BJ (cell line): ENCODE results near the gene ACAT1. TPM values are rescaled to one million over a fixed set of nuclear protein-coding genes. Genes with fewer than 3 reads are reported as not detected.

ENCODE experiments used
- CTCF ChIA-PET: fragments of 350-600 bp; formaldehyde crosslinking; extraction: SDS; loops from one replicate; lab custom pipeline; 2021; ENCODE audit warnings: antibody characterized with exemption, inconsistent platforms; lab: Yijun Ruan, JAX
- POLR2A ChIA-PET: fragments of 300-600 bp; sonication (Branson Sonifier 250); formaldehyde crosslinking; extraction: SDS; loops from one replicate; lab custom pipeline; 2021; ENCODE audit warnings: antibody characterized with exemption; lab: Charles Lee
- DNase-seq: peaks from one replicate; pipeline ENCODE4 v3.0.0-alpha.2; 2011; ENCODE audit warnings: low read depth
- H3K27me3 ChIP-seq: 2 replicates; pipeline ENCODE4 v1.6.0; 2011; ENCODE audit warnings: low read length; ENCODE audit not compliant: control insufficient read depth, insufficient read depth
- H3K36me3 ChIP-seq: 2 replicates; pipeline ENCODE4 v1.5.1; 2011; ENCODE audit warnings: low read length; ENCODE audit not compliant: control insufficient read depth, insufficient read depth
- H3K4me3 ChIP-seq: 2 replicates; pipeline ENCODE4 v1.5.1; 2011; ENCODE audit warnings: low read depth, mild to moderate bottlenecking, control low read depth, low read length
- CTCF ChIP-seq: IDR thresholded peaks from 2 replicates; pipeline ENCODE4 v1.5.1; 2011; ENCODE audit warnings: low read depth, mild to moderate bottlenecking, control low read depth, inconsistent platforms, low read length, moderate library complexity; ENCODE audit not compliant: insufficient read depth
- polyA plus RNA-seq: library from polyadenylated mRNA; depleted of rRNA; stranded (reverse); fragments of >200 nt; gene quantifications from 2 replicates; pipeline ENCODE4 v1.2.3, GENCODE V29; 2011

ACAT1 gene
- polyA plus RNA-seq, 1 experiment = 43.4 TPM

GRCh38 chr11:108093128-108093904, 28.1 kb upstream of the ACAT1 start:
- Histone ChIP-seq H3K36me3 (peaks cover 7% of the 10 kb centered on the region), H3K27me3 (no peaks in the 10 kb centered on the region), H3K4me3 (no peak overlapping the region)
- no peak for DNase-seq
- CTCF ChIA-PET = interaction anchor here (0.9 to 1.5 kb wide), 4 partner anchors 16 to 84 kb away, joined by 3 to 5 read pairs (median 3); partner anchors contain the start of gene CUL5
- POLR2A ChIA-PET = no interaction called here
- no peak for TF ChIP-seq CTCF

- no peak for TF ChIP-seq CTCF
- Histone ChIP-seq H3K27me3 (no peaks in the 10 kb centered on the region), H3K4me3 (no peak overlapping the region), H3K36me3 (peaks cover 7% of the 10 kb centered on the region)
- DNase-seq = no peak
- ChIA-PET POLR2A (no interaction called here), CTCF (interaction anchor here (1.1 to 1.3 kb wide), 2 partner anchors 8 to 88 kb away, joined by 3 to 4 read pairs; partner anchors contain the start of gene CUL5)
These were observed 24.2 kb upstream of the ACAT1 start for GRCh38 chr11:108097179-108097578.

- ChIA-PET CTCF (no interaction called here), POLR2A (no interaction called here)
- no peak for TF ChIP-seq CTCF
- Histone ChIP-seq H3K4me3 (no peak overlapping the region), H3K27me3 (no peaks in the 10 kb centered on the region), H3K36me3 (peaks cover 5% of the 10 kb centered on the region)
- DNase-seq = no peak
These were observed 20.1 kb upstream of the ACAT1 start for GRCh38 chr11:108101090-108101775.

- POLR2A ChIA-PET = no interaction called here
- CTCF ChIA-PET = no interaction called here
- DNase-seq = no peak
- H3K36me3 ChIP-seq = no peaks in the 10 kb centered on the region
- no peaks in the 10 kb centered on the region for H3K27me3 ChIP-seq
- no peak for TF ChIP-seq CTCF
- H3K4me3 ChIP-seq = no peak overlapping the region
These were observed 10.2 kb upstream of the ACAT1 start for GRCh38 chr11:108111126-108111525.

GRCh38 chr11:108112057-108112456, 9.3 kb upstream of the ACAT1 start:
- no peak for DNase-seq

More at GRCh38 chr11:108112057-108112456, 9.3 kb upstream of the ACAT1 start:
- Histone ChIP-seq H3K36me3 (no peaks in the 10 kb centered on the region), H3K27me3 (no peaks in the 10 kb centered on the region), H3K4me3 (no peak overlapping the region)
- CTCF ChIA-PET = interaction anchor here (0.9 kb wide), 1 partner anchor 18 kb away, joined by 3 read pairs; no protein-coding TSS in a partner anchor
- no peak for TF ChIP-seq CTCF
- POLR2A ChIA-PET = no interaction called here
